ENCODE measurements around the gene COX20.
A peak's percentile ranks its signal among the peaks of the same experiment; 100 is the strongest.

COX20 gene

DNA sequence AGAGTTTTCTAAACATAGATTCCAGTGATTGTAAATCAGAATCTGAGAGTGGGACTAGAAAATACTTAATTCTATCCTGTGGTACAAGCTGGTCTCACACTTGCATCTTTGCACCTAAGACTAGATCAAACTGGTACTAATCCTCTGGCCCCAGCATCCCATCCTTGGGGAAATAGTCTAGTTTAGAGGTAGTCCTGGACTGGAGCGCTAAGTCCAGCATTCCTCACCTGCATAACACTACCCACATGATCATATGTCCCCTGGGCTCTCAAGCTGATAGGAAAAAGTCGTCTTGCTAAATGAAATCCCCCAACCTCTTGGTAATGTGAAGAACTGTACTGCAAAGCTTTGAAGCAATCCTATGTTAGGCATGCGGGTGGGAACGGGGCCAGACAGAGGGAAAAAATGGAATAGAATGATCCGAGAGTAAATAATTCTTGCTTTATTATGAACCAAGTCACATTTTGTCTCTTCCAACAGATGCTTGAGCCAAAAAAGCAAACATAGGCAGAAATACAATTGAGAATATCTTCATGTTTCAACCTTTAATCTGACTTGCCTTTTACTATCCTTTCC is 4.8 kb downstream of the COX20 start:
- Histone ChIP-seq H3F3A (ENCODE audit: insufficient read depth, low read length) (peaks cover 27% of the 10 kb centered on the region; the same call in 1 of the 2 replicates), H3K27ac (ENCODE audit: low read depth, low read length, poor library complexity, severe bottlenecking) (peak overlapping the region; percentile 8)

GRCh38 chr1:244841273-244841927 is 5.9 kb downstream of the COX20 start:
- H3K79me2 ChIP-seq (ENCODE audit: insufficient read depth, low read length): peaks cover 12% of the 10 kb centered on the region
- H3F3A ChIP-seq (ENCODE audit: insufficient read depth, low read length): peaks cover 27% of the 10 kb centered on the region; the same call in 1 of the 2 replicates
- H3K4me2 ChIP-seq (ENCODE audit: low read length): no peak overlapping the region

More for the DNA sequence above, 4.8 kb downstream of the COX20 start:
- Histone ChIP-seq H4K20me1 (ENCODE audit: insufficient read depth, low read length) (no peaks in the 10 kb centered on the region), H3K9me2 (ENCODE audit: low read depth, low read length) (no peaks in the 10 kb centered on the region), H3K4me3 (ENCODE audit: low read depth, low read length, poor library complexity, severe bottlenecking) (no peak overlapping the region), H3K27me3 (ENCODE audit: insufficient read depth, low read length) (no peaks in the 10 kb centered on the region), H3K4me2 (ENCODE audit: low read length) (no peak overlapping the region), H3K36me3 (ENCODE audit: insufficient read depth, low read length) (peaks cover 72% of the 10 kb centered on the region), H3K79me2 (ENCODE audit: insufficient read depth, low read length) (peaks cover 16% of the 10 kb centered on the region), H3K4me1 (ENCODE audit: insufficient read depth, low read length, severe bottlenecking) (peaks cover 34% of the 10 kb centered on the region), H2AFZ (ENCODE audit: low read length) (no peak overlapping the region), H3K9ac (ENCODE audit: low read length) (no peak overlapping the region), H3K9me3 (ENCODE audit: low read length) (no peaks in the 10 kb centered on the region)
- no peak for TF ChIP-seq EZH2 (IDR thresholded peaks at IDR 0.05; ENCODE audit: borderline replicate concordance, low read length)
- TF ChIP-seq, protein P1, sequence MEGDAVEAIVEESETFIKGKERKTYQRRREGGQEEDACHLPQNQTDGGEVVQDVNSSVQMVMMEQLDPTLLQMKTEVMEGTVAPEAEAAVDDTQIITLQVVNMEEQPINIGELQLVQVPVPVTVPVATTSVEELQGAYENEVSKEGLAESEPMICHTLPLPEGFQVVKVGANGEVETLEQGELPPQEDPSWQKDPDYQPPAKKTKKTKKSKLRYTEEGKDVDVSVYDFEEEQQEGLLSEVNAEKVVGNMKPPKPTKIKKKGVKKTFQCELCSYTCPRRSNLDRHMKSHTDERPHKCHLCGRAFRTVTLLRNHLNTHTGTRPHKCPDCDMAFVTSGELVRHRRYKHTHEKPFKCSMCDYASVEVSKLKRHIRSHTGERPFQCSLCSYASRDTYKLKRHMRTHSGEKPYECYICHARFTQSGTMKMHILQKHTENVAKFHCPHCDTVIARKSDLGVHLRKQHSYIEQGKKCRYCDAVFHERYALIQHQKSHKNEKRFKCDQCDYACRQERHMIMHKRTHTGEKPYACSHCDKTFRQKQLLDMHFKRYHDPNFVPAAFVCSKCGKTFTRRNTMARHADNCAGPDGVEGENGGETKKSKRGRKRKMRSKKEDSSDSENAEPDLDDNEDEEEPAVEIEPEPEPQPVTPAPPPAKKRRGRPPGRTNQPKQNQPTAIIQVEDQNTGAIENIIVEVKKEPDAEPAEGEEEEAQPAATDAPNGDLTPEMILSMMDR (IDR thresholded peaks at IDR 0.05; ENCODE audit: low read length): no peak

DNA sequence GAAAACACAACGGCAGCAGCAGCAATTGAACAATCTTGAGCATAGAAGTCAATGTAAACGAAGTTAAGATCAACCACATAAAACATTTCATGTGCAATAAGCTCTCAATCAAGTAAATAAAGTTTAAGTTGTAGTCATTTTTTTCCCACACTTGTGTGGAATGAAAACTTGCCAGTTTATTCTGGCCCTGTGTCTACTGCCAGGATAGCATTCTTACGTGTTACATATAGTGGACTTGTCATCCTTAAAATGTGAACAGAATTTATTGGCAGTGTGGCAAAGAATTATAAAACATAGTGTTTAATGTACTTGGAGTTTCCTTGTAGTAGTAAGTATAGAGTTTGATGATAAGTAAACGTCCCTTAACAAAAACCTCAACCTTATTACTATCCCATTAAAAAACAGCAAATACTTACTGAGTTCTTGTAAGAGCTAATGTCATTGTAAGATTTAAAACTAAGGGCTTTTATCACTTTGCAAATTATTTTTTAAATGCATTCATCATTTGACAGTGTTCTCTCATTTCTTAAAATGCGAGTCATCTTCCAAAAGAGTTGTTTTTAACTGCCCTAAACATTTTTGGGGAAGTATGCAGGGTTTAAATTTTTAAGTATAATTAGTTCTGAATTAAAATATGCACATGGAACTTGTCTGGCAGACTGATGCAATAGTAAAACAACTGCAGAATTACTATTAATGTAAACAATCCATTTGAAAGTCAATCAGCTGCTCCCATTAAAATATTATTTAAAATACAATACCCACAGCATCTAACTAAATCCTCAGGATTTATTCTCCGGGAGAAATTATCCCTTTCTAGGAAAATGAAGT is 7.9 kb downstream of the COX20 start:
- Histone ChIP-seq H3K36me3 (ENCODE audit: insufficient read depth, low read length) (peaks cover 98% of the 10 kb centered on the region), H3K79me2 (ENCODE audit: insufficient read depth, low read length) (no peaks in the 10 kb centered on the region; the same call in 1 of the 2 replicates), H3K4me3 (ENCODE audit: low read depth, low read length, poor library complexity, severe bottlenecking) (no peak overlapping the region), H3K9ac (ENCODE audit: low read length) (no peak overlapping the region), H3K4me2 (ENCODE audit: low read length) (no peak overlapping the region), H4K20me1 (ENCODE audit: insufficient read depth, low read length) (no peaks in the 10 kb centered on the region), H3K27me3 (ENCODE audit: insufficient read depth, low read length) (no peaks in the 10 kb centered on the region), H3K9me3 (ENCODE audit: low read length) (no peaks in the 10 kb centered on the region), H3F3A (ENCODE audit: insufficient read depth, low read length) (peaks cover 24% of the 10 kb centered on the region; the same call in 1 of the 2 replicates), H3K9me2 (ENCODE audit: low read depth, low read length) (no peaks in the 10 kb centered on the region), H2AFZ (ENCODE audit: low read length) (no peak overlapping the region), H3K4me1 (ENCODE audit: insufficient read depth, low read length, severe bottlenecking) (peaks cover 11% of the 10 kb centered on the region), H3K27ac (ENCODE audit: low read depth, low read length, poor library complexity, severe bottlenecking) (no peak overlapping the region)
- TF ChIP-seq, protein P1 (IDR thresholded peaks at IDR 0.05; ENCODE audit: low read length): no peak
- no peak for TF ChIP-seq EZH2 (IDR thresholded peaks at IDR 0.05; ENCODE audit: borderline replicate concordance, low read length)

More at GRCh38 chr1:244841273-244841927, 5.9 kb downstream of the COX20 start:
- Histone ChIP-seq H3K4me3 (ENCODE audit: low read depth, low read length, poor library complexity, severe bottlenecking) (no peak overlapping the region), H2AFZ (ENCODE audit: low read length) (no peak overlapping the region), H4K20me1 (ENCODE audit: insufficient read depth, low read length) (no peaks in the 10 kb centered on the region), H3K9me2 (ENCODE audit: low read depth, low read length) (no peaks in the 10 kb centered on the region), H3K27ac (ENCODE audit: low read depth, low read length, poor library complexity, severe bottlenecking) (no peak overlapping the region), H3K27me3 (ENCODE audit: insufficient read depth, low read length) (no peaks in the 10 kb centered on the region), H3K4me1 (ENCODE audit: insufficient read depth, low read length, severe bottlenecking) (peaks cover 31% of the 10 kb centered on the region), H3K9ac (ENCODE audit: low read length) (no peak overlapping the region), H3K36me3 (ENCODE audit: insufficient read depth, low read length) (peaks cover 82% of the 10 kb centered on the region), H3K9me3 (ENCODE audit: low read length) (no peaks in the 10 kb centered on the region)
- no peak for TF ChIP-seq EZH2 (IDR thresholded peaks at IDR 0.05; ENCODE audit: borderline replicate concordance, low read length)
- TF ChIP-seq, protein P1 (IDR thresholded peaks at IDR 0.05; ENCODE audit: low read length): no peak
